Omental fat pad (tissue), 4 donors: ENCODE results near the gene MOB3A. TPM values are rescaled to one million over a fixed set of nuclear protein-coding genes. Genes with fewer than 3 reads are reported as not detected.
"Not testable (repeated sequence)": the region's sequence is repeated elsewhere in the genome, so short reads cannot be mapped to it uniquely, and the experiment has no call there.

Source experiments
- ATAC-seq: fragments of 150-250 bp; one replicate; pipeline ENCODE4 v1.9.1; 2016; ENCODE audit warnings: mild to moderate bottlenecking, moderate library complexity; ENCODE audit not compliant: low FRiP score
- DNase-seq: peaks from one replicate; pipeline ENCODE4 v3.0.0-alpha.2; 2019; ENCODE audit warnings: low spot score
- total RNA-seq, 4 donors: library from RNA; depleted of rRNA; stranded (reverse); fragments of >200 nt; gene quantifications; one replicate each; pipeline ENCODE4 v1.1.0, GENCODE V29; 2016
- TF ChIP-seq, protein P1 (sequence below), 3 donors: fragments of 450-650 bp; IDR thresholded peaks; one replicate each; pipeline ENCODE4 v1.5.1; 2016 to 2017; ENCODE audit warnings: antibody characterized with exemption in 3 of 3, mild to moderate bottlenecking in 3 of 3, moderate library complexity in 2 of 3

Gene MOB3A
- total RNA-seq, 4 donors from 2014 or later: 29.7 to 51.7 (median 44.8) TPM

- DNase-seq: no peak
- TF ChIP-seq, protein P1, sequence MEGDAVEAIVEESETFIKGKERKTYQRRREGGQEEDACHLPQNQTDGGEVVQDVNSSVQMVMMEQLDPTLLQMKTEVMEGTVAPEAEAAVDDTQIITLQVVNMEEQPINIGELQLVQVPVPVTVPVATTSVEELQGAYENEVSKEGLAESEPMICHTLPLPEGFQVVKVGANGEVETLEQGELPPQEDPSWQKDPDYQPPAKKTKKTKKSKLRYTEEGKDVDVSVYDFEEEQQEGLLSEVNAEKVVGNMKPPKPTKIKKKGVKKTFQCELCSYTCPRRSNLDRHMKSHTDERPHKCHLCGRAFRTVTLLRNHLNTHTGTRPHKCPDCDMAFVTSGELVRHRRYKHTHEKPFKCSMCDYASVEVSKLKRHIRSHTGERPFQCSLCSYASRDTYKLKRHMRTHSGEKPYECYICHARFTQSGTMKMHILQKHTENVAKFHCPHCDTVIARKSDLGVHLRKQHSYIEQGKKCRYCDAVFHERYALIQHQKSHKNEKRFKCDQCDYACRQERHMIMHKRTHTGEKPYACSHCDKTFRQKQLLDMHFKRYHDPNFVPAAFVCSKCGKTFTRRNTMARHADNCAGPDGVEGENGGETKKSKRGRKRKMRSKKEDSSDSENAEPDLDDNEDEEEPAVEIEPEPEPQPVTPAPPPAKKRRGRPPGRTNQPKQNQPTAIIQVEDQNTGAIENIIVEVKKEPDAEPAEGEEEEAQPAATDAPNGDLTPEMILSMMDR (IDR thresholded peaks at IDR 0.05): no peak
Observed at GRCh38 chr19:2129892-2130770, 34.0 kb upstream of the MOB3A start.

DNA sequence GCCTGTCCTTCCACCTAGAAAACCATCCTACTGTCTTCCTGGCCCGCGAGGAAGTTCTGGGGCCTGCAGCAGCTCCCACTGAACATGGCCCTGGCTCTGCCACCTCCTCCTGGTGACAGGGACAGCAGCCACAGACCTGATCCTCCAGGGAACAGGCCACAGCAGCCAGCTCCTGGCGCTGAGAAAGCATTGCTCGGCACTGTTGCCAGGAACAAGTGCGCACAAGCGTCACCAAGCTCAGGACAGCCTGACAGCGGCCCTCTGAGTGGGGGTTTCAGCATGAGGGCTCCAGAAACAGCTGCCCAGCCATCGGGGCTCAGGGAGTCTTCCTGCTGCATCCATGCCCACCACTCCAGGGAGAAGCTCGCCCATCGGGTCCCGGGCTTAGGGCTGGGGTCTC, 33.4 kb upstream of the MOB3A start:
- DNase-seq (no peak), ATAC-seq (no peak)
- TF ChIP-seq, protein P1 (IDR thresholded peaks at IDR 0.05): no peak

More at GRCh38 chr19:2129892-2130770, 34.0 kb upstream of the MOB3A start:
- ATAC-seq: no peak

GRCh38 chr19:2129022-2129421, 32.9 kb upstream of the MOB3A start:
- no peak for DNase-seq
- TF ChIP-seq, protein P1 (IDR thresholded peaks at IDR 0.05): no peak
- no peak for ATAC-seq

DNA sequence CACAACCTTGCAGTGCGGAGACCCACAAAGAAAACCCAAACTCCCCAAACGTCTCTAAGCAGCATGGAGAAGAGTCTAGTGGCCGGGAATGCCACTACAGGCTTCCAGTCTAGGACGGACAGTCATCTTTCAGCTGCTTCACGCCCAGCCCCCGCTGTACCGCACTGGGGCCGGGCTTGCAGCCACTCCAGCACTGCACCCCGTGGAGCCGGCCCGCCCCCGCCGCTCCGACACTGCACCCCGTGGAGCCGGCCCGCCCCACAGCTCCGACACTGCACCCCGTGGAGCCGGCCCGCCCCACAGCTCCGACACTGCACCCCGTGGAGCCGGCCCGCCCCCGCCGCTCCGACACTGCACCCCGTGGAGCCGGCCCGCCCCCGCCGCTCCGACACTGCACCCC, 32.1 kb upstream of the MOB3A start:
- DNase-seq, ATAC-seq: not testable (repeated sequence)

GRCh38 chr19:2127758-2128157, 31.6 kb upstream of the MOB3A start:
- no peak for DNase-seq
- TF ChIP-seq, protein P1 (IDR thresholded peaks at IDR 0.05): no peak
- no peak for ATAC-seq

DNA sequence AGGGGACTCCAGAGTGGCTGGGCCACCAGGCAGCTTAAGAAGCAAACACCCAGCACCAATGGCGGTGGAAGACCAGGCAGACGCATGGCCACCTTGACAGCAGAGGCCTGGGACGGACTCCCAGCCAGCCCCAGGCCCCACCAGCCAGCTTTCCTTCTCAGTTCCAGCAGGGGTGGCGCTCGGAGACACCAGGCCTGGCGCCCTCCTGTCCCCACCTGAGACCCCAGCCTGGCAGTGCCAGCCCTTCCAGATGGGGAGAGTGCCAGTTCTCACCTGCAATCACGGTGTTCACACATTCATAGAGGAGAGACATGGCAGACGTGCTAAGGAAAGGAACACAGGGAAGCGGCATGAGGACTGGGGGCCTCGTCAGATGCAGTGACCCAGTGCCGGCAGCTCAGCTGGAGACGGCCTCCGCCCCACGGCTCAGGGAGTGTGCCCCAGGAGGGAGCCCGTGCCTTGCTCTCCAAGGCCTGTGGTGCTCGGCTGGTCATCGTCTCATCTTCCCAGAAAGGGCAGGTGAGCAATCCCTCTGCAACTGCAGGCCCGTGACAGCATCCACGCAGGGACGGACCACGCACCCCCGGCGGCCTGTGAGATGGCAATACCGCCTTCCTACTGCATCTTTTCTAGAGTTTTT, 30.9 kb upstream of the MOB3A start:
- DNase-seq (no peak), ATAC-seq (no peak)
- TF ChIP-seq, protein P1 (IDR thresholded peaks at IDR 0.05): no peak

DNA sequence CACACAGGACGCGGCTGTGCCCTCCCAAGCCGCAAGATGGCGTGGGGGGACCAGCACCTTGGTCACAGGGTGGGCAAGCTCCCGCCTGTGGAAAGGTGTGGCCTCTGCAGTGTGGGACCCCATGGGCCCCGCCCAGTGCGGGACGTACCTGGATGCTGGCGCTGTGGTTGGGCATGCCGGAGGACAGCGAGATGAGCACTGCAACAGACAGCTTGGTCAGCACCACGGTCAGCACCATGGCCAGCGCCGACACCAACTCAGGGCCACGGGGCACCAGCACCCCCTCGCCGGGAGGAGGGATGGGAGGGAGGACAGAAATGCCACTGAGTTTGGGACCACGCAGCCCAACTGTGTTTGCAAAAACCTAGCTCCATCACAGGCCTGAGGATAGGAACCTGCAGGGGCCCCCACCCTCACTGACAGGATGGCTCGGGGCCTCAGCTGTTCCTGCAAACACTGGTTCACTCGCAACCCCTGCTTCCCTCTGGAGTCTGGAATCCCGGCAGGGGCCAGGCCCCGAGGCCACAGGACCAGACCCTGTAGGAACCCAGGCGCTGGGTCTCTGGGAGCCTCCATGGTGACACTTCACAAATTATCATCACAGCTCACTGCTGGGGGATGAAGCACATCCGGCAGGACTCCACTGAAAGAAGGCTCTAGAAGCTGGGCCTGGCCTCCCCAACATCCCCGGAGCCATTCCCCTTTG, 27.7 kb upstream of the MOB3A start:
- DNase-seq (no peak), ATAC-seq (no peak)
- TF ChIP-seq, protein P1 (IDR thresholded peaks at IDR 0.05): no peak
